A549 (cell line): ENCODE measurements around the gene NEUROG1.

Source experiments
- CEBPB ChIP-seq, 2 experiments: fragments of >200 bp in 1 of 2; sonication (Bioruptor Twin) in 1 of 2; formaldehyde crosslinking in 1 of 2; IDR thresholded peaks; 2 replicates each; pipeline ENCODE4 v1.6.1; 2012 to 2016
- CHD4 ChIP-seq: fragments of 200-600 bp; sonication (generic); IDR thresholded peaks from 2 replicates; pipeline ENCODE4 v1.6.1; 2016; ENCODE audit warnings: antibody characterized with exemption, mild to moderate bottlenecking, borderline replicate concordance
- CTCF ChIP-seq: fragments of >200 bp; sonication (Bioruptor Twin); formaldehyde crosslinking; IDR thresholded peaks from 3 replicates; pipeline ENCODE4 v1.5.1; 2016
- ESRRA ChIP-seq: fragments of 150-350 bp; IDR thresholded peaks from 2 replicates; pipeline ENCODE4 v1.6.1; 2014; ENCODE audit warnings: mild to moderate bottlenecking, low read length, borderline replicate concordance
- HOXB5 ChIP-seq: fragments of 250-450 bp; sonication (Bioruptor Pico); IDR thresholded peaks from 2 replicates; pipeline ENCODE4 v1.5.0; 2020; ENCODE audit warnings: mild to moderate bottlenecking, moderate library complexity
- JUNB ChIP-seq: fragments of >200 bp; sonication (Bioruptor Twin); formaldehyde crosslinking; IDR thresholded peaks from 2 replicates; pipeline ENCODE4 v1.6.1; 2016
- KDM1A ChIP-seq: fragments of 200-600 bp; sonication (generic); IDR thresholded peaks from 2 replicates; pipeline ENCODE4 v1.6.1; 2016; ENCODE audit warnings: low read depth, mild to moderate bottlenecking
- MAX ChIP-seq: IDR thresholded peaks from 2 replicates; pipeline ENCODE4 v1.6.1; 2012
- MYC ChIP-seq: IDR thresholded peaks from 2 replicates; pipeline ENCODE4 v1.6.1; 2012; ENCODE audit warnings: mild to moderate bottlenecking, inconsistent platforms, low read length, improper control_type of control experiment, borderline replicate concordance
- POLR2A ChIP-seq: IDR thresholded peaks from 2 replicates; pipeline ENCODE4 v1.6.1; 2012; ENCODE audit warnings: mild to moderate bottlenecking, low read length
- RFX5 ChIP-seq: fragments of 450-650 bp; IDR thresholded peaks from 2 replicates; pipeline ENCODE4 v1.7.1; 2014; ENCODE audit warnings: antibody characterized with exemption, mild to moderate bottlenecking, moderate library complexity
- SMC3 ChIP-seq: fragments of >200 bp; sonication (Bioruptor Twin); formaldehyde crosslinking; IDR thresholded peaks from 3 replicates; pipeline ENCODE4 v1.6.1; 2018; ENCODE audit warnings: inconsistent platforms
- TF ChIP-seq, protein P1 (sequence below): fragments of 150-350 bp; IDR thresholded peaks from 2 replicates; pipeline ENCODE4 v1.6.1; 2014; ENCODE audit warnings: low read depth, mild to moderate bottlenecking, low read length

DNA sequence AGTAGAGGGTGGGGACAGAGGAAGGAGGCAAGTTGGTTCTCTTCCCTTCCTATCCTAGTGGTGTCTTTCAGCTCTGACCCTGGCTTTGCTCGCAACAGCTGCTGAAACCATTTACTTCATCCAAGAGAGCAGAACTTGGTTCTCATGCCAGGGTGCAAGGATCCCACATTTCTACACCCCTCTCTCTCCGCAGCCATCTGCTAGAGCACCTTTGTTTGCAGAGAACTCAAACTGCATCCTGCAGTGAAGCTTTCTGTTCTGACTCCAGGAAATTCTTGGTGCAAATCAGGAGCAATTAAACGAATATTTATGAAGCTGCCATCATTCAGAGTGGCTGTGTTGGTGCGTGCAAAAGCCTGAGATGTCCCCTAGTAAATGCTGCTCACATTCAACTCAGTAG is 31.9 kb downstream of the NEUROG1 start:
- TF ChIP-seq CHD4: no peak
- no peak for TF ChIP-seq HOXB5 (CRISPR knock-in tag)
- no peak for TF ChIP-seq SMC3
- no peak for TF ChIP-seq MAX
- no peak for TF ChIP-seq ESRRA
- TF ChIP-seq CTCF: no peak
- TF ChIP-seq JUNB: no peak
- TF ChIP-seq POLR2A: no peak
- no peak for TF ChIP-seq KDM1A
- no peak for TF ChIP-seq RFX5
- TF ChIP-seq, protein P1, sequence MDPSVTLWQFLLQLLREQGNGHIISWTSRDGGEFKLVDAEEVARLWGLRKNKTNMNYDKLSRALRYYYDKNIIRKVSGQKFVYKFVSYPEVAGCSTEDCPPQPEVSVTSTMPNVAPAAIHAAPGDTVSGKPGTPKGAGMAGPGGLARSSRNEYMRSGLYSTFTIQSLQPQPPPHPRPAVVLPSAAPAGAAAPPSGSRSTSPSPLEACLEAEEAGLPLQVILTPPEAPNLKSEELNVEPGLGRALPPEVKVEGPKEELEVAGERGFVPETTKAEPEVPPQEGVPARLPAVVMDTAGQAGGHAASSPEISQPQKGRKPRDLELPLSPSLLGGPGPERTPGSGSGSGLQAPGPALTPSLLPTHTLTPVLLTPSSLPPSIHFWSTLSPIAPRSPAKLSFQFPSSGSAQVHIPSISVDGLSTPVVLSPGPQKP: no peak
- no peak for TF ChIP-seq CEBPB (IDR thresholded peaks at IDR 0.05)
- no peak for TF ChIP-seq MYC
